H9 (cell line): ENCODE results near the gene GRIK1. TPM values are rescaled to one million over a fixed set of nuclear protein-coding genes. Genes with fewer than 3 reads are reported as not detected.

Experiments used
- DNase-seq: peaks from one replicate; pipeline ENCODE4 v3.0.0-alpha.2; 2017
- H2AFZ ChIP-seq: one replicate; pipeline ENCODE4 v1.6.1; 2013; ENCODE audit warnings: mild to moderate bottlenecking, low read length, control low read depth, moderate library complexity
- H2AK5ac ChIP-seq: 2 replicates; pipeline ENCODE4 v1.6.1; 2013; ENCODE audit warnings: low read length, control low read depth, mixed read lengths; ENCODE audit not compliant: insufficient read length
- H2BK120ac ChIP-seq: one replicate; pipeline ENCODE4 v1.6.1; 2013; ENCODE audit warnings: low read depth, mild to moderate bottlenecking, low read length, control low read depth, inconsistent platforms; ENCODE audit not compliant: poor library complexity, severe bottlenecking
- H2BK12ac ChIP-seq: 2 replicates; pipeline ENCODE4 v1.6.1; 2013; ENCODE audit warnings: low read length, control low read depth, mixed read lengths, low read depth; ENCODE audit not compliant: insufficient read length
- H2BK15ac ChIP-seq: 2 replicates; pipeline ENCODE4 v1.6.1; 2013; ENCODE audit warnings: low read depth, low read length, control low read depth
- H2BK20ac ChIP-seq: one replicate; pipeline ENCODE4 v1.6.1; 2013; ENCODE audit warnings: low read depth, mild to moderate bottlenecking, low read length, control low read depth, inconsistent platforms; ENCODE audit not compliant: poor library complexity, severe bottlenecking
- H2BK5ac ChIP-seq: 2 replicates; pipeline ENCODE4 v1.6.1; 2013; ENCODE audit warnings: low read length, control low read depth, mixed read lengths; ENCODE audit not compliant: insufficient read length
- H3K14ac ChIP-seq: 2 replicates; pipeline ENCODE4 v1.6.1; 2013; ENCODE audit warnings: low read length, control low read depth; ENCODE audit not compliant: insufficient read depth
- H3K18ac ChIP-seq: 2 replicates; pipeline ENCODE4 v1.6.1; 2013; ENCODE audit warnings: low read depth, mild to moderate bottlenecking, mixed read lengths, low read length, control low read depth; ENCODE audit not compliant: insufficient read length
- H3K23ac ChIP-seq: 2 replicates; pipeline ENCODE4 v1.6.1; 2013; ENCODE audit warnings: low read length, control low read depth, mixed read lengths, low read depth; ENCODE audit not compliant: insufficient read length
- H3K23me2 ChIP-seq: 2 replicates; pipeline ENCODE4 v1.6.1; 2013; ENCODE audit warnings: low read depth, mild to moderate bottlenecking, mixed read lengths, low read length, control low read depth; ENCODE audit not compliant: insufficient read length, poor library complexity, severe bottlenecking
- H3K27ac ChIP-seq: 2 replicates; pipeline ENCODE4 v1.5.1; 2013; ENCODE audit warnings: low read length, control low read depth, mixed read lengths, low read depth; ENCODE audit not compliant: insufficient read length
- H3K27me3 ChIP-seq: 2 replicates; pipeline ENCODE4 v1.6.1; 2013; ENCODE audit warnings: low read length, control low read depth, inconsistent platforms; ENCODE audit not compliant: insufficient read depth
- H3K4ac ChIP-seq: 2 replicates; pipeline ENCODE4 v1.6.1; 2013; ENCODE audit warnings: low read depth, mild to moderate bottlenecking, control low read depth, inconsistent platforms, low read length, moderate library complexity
- H3K4me1 ChIP-seq: 2 replicates; pipeline ENCODE4 v1.6.1; 2013; ENCODE audit warnings: low read length, control low read depth, inconsistent platforms; ENCODE audit not compliant: insufficient read depth
- H3K4me2 ChIP-seq: 2 replicates; pipeline ENCODE4 v1.6.1; 2013; ENCODE audit warnings: low read length, control low read depth, mixed read lengths; ENCODE audit not compliant: insufficient read length, insufficient read depth
- H3K56ac ChIP-seq: 2 replicates; pipeline ENCODE4 v1.6.1; 2013; ENCODE audit warnings: low read depth, mild to moderate bottlenecking, mixed read lengths, low read length, control low read depth; ENCODE audit not compliant: insufficient read length
- H3K79me1 ChIP-seq: 2 replicates; pipeline ENCODE4 v1.6.1; 2013; ENCODE audit warnings: low read depth, mild to moderate bottlenecking, moderate library complexity, low read length, control low read depth, inconsistent platforms; ENCODE audit not compliant: insufficient read depth, poor library complexity, severe bottlenecking
- H3K79me2 ChIP-seq: 2 replicates; pipeline ENCODE4 v1.6.1; 2013; ENCODE audit warnings: low read length, control low read depth, inconsistent platforms; ENCODE audit not compliant: insufficient read depth
- H3K9ac ChIP-seq: 2 replicates; pipeline ENCODE4 v1.6.1; 2013; ENCODE audit warnings: low read length, control low read depth, mixed read lengths; ENCODE audit not compliant: insufficient read length; ENCODE audit errors: extremely low read depth
- H3K9me3 ChIP-seq: one replicate; pipeline ENCODE4 v1.6.1; 2013; ENCODE audit warnings: low read depth, low read length, inconsistent platforms; ENCODE audit not compliant: control insufficient read depth
- H3T11ph ChIP-seq: one replicate; pipeline ENCODE4 v1.6.1; 2013; ENCODE audit warnings: mild to moderate bottlenecking, low read length, control low read depth, inconsistent platforms
- H4K20me1 ChIP-seq: one replicate; pipeline ENCODE4 v1.6.1; 2013; ENCODE audit not compliant: control insufficient read depth, insufficient read length, insufficient read depth
- H4K5ac ChIP-seq: 2 replicates; pipeline ENCODE4 v1.6.1; 2013; ENCODE audit warnings: low read depth, mild to moderate bottlenecking, mixed read lengths, low read length, control low read depth; ENCODE audit not compliant: insufficient read length
- H4K8ac ChIP-seq: replicated peaks from 2 replicates; pipeline ENCODE4 v1.6.1; 2013; ENCODE audit warnings: low read length, control low read depth, mixed read lengths, low read depth; ENCODE audit not compliant: insufficient read length
- H4K91ac ChIP-seq: 2 replicates; pipeline ENCODE4 v1.6.1; 2013; ENCODE audit warnings: low read depth, mild to moderate bottlenecking, moderate library complexity, mixed read lengths, low read length, control low read depth; ENCODE audit not compliant: insufficient read length
- H3K27ac Mint-ChIP-seq, 3 experiments: 2 replicates in 2 of 3; 3 replicates in 1 of 3; pipeline ENCODE4 v1.8.0; 2020 to 2021; ENCODE audit warnings: mixed read lengths in 3 of 3, mild to moderate bottlenecking in 1 of 3, moderate library complexity in 1 of 3
- H3K27me3 Mint-ChIP-seq: 2 replicates; pipeline ENCODE4 v1.8.0; 2021; ENCODE audit warnings: low read depth, mild to moderate bottlenecking, moderate library complexity, mixed read lengths
- H3K36me3 Mint-ChIP-seq, 3 experiments: 2 replicates in 2 of 3; 3 replicates in 1 of 3; pipeline ENCODE4 v1.8.0; 2020 to 2021; ENCODE audit warnings: low read depth in 3 of 3, mixed read lengths in 3 of 3; ENCODE audit not compliant: insufficient read depth in 1 of 3
- H3K4me1 Mint-ChIP-seq, 2 experiments: 2 replicates each; pipeline ENCODE4 v1.8.0; 2020; ENCODE audit warnings: mixed read lengths in 2 of 2
- H3K4me3 Mint-ChIP-seq, 2 experiments: 2 replicates in 1 of 2; 3 replicates in 1 of 2; pipeline ENCODE4 v1.8.0; 2020 to 2021; ENCODE audit warnings: mild to moderate bottlenecking in 2 of 2, mixed read lengths in 2 of 2, moderate library complexity in 1 of 2
- H3K9me3 Mint-ChIP-seq, 2 experiments: 2 replicates in 1 of 2; 3 replicates in 1 of 2; pipeline ENCODE4 v1.8.0; 2020; ENCODE audit warnings: mild to moderate bottlenecking in 2 of 2, mixed read lengths in 2 of 2, moderate library complexity in 1 of 2
- CTCF ChIP-seq: fragments of 200-600 bp; sonication (generic); conservative IDR thresholded peaks from 3 replicates; pipeline ENCODE4 v1.8.0; 2021; ENCODE audit warnings: antibody characterized with exemption, mild to moderate bottlenecking
- WGBS: extraction: QIAGEN DNeasy Blood & Tissue Kit; methylation state at CpG from one replicate; pipeline ENCODE4 v1.1.7; 2013; ENCODE audit warnings: missing lambda C conversion rate, low lambda C conversion rate, mixed read lengths; ENCODE audit not compliant: insufficient read length; ENCODE audit errors: extremely low coverage; 5-methylcytosine and 5-hydroxymethylcytosine counted together
- total RNA-seq: library from RNA; stranded (reverse); gene quantifications from 2 replicates; pipeline ENCODE4 v1.2.1, GENCODE V29; 2021

GRIK1 gene
- total RNA-seq, 1 experiment from 2014 or later = not detected

- no peak for TF ChIP-seq CTCF
- Histone ChIP-seq H3K4ac (no peak overlapping the region), H3K4me1 (no peaks in the 10 kb centered on the region), H3K79me1 (no peaks in the 10 kb centered on the region), H2BK5ac (no peak overlapping the region), H3K23ac (no peak overlapping the region), H2BK12ac (no peak overlapping the region), H2BK20ac (no peak overlapping the region), H4K20me1 (no peaks in the 10 kb centered on the region), H4K91ac (no peak overlapping the region), H2AK5ac (no peak overlapping the region), H3K23me2 (no peaks in the 10 kb centered on the region), H2AFZ (no peak overlapping the region), H3K27me3 (no peaks in the 10 kb centered on the region), H3K9me3 (no peaks in the 10 kb centered on the region), H3K14ac (no peak overlapping the region), H3T11ph (no peak overlapping the region), H3K9ac (no peak overlapping the region), H2BK15ac (no peak overlapping the region), H3K27ac (no peak overlapping the region), H3K79me2 (no peaks in the 10 kb centered on the region), H2BK120ac (no peak overlapping the region), H4K5ac (no peak overlapping the region), H3K4me2 (no peak overlapping the region), H4K8ac (no peak overlapping the region), H3K56ac (no peak overlapping the region), H3K18ac (no peak overlapping the region)
- Mint-ChIP-seq H3K4me3 (no peak overlapping the region), H3K27ac (no peak overlapping the region), H3K9me3 (no peaks in the 10 kb centered on the region), H3K27me3 (no peaks in the 10 kb centered on the region), H3K36me3 (no peaks in the 10 kb centered on the region), H3K4me1 (no peaks in the 10 kb centered on the region)
- no peak for DNase-seq
- no CpG with 5 or more reads among the region's 2 CpGs for WGBS
Observed at GRCh38 chr21:29638761-29639327, 301.0 kb downstream of the GRIK1 start.
